GM12865 (cell line): ENCODE data around the gene NUDT5.

Source experiments
- DNase-seq: peaks from one replicate; pipeline ENCODE4 v3.0.0; 2010; ENCODE audit warnings: low read depth
- H3K4me3 ChIP-seq: 2 replicates; pipeline ENCODE4 v1.5.1; 2011; ENCODE audit warnings: mild to moderate bottlenecking, low read depth, low read length, control low read depth
- CTCF ChIP-seq: IDR thresholded peaks from 2 replicates; pipeline ENCODE4 v1.5.1; 2011; ENCODE audit warnings: low read length, control low read depth, low read depth, inconsistent platforms; ENCODE audit not compliant: insufficient read depth; ENCODE audit errors: missing control alignments

Gene NUDT5

DNA sequence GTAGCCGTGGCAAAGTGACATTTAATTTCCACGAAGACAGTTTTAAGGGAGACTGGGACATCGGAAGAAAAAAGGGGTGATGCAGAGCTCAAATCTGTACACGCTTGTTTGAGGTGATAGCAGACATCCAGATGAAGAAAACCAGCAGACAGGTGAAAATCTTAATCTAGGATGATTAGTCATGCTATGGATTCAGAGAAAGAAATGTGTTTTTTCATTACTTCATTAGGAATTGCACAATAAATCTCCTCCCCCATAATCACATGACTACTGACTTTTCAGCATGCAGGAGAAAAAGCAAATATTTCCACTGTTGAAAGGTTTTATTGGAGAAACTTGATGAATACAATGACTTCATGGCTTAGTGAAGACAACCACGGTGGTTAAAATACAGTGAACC is 2.5 kb downstream of the NUDT5 start:
- no peak overlapping the region for H3K4me3 ChIP-seq
- TF ChIP-seq CTCF, result no peak
- no peak for DNase-seq

- H3K4me3 ChIP-seq, result no peak overlapping the region
- DNase-seq, result no peak
- no peak for TF ChIP-seq CTCF
Observed at GRCh38 chr10:12191715-12192114, 4.0 kb downstream of the NUDT5 start.

- no peak overlapping the region for H3K4me3 ChIP-seq
- TF ChIP-seq CTCF, result no peak
- DNase-seq, result no peak
Observed at GRCh38 chr10:12189426-12189825, 6.3 kb downstream of the NUDT5 start.

DNA sequence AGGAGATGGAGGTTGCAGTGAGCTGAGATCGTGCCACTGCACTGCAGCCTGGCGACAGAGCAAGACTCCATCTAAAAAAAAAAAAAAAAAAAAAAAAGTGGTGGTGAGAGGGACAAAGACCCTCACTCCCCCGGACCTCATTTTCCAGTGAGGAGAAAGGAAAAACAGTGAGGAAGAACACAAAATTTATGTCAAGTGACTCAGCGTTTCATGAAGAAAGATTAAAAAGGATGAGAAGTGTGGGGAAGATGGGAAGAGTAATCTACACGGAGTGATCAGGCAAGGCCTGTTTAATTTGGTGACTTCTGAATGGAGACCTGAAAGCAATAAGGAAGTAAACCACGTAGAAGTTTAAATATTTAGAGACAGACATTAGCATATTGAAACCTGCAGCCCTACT is 7.0 kb downstream of the NUDT5 start:
- no peak for DNase-seq
- TF ChIP-seq CTCF, result no peak
- no peak overlapping the region for H3K4me3 ChIP-seq

DNA sequence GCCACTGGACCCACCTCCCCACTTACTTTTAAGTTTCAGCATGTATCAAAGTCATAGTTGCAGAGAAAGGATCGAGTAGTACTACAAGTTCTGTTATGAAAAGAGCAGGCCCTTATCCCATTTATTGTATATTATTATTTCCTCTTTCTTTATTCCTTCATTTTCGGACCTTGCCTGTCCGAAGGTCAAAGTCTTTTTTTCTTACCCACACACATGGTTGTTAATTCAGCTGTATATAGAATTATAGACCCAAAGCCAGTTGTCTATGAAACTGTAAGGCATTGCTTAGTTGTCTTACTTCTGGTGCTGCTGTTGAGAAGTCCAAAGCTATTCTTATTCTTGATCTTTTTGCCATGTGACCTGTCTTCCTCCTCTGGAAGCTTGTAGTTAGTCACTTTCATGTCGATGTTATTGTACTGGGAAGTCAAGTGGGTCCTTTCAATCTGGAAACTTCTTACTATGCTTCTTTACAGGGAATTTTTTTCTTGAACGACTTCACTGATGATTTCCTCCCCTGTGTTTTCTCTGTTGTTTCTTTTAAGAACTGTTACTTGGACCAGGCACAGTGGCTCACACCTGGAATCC is 8.3 kb downstream of the NUDT5 start:
- no peak for DNase-seq
- no peak overlapping the region for H3K4me3 ChIP-seq
- no peak for TF ChIP-seq CTCF

DNA sequence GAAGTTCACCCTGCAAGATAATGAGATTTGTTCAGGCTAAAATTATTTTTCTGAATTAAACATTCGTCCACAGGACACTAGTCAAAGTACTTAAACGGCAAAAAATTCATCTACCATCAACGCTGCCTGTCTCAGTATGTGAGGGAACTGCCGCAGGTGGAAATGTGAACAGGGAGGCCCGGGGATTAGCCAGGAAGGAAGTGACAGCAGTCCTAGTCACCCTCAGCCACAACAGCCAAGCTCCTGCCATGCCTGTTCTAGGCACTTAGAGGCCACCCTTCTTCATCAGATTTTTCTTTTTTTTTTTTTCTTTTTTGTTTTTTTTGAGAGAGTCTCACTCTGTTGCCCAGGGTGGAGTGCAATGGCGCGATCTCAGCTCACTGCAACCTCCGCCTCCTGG is 9.4 kb downstream of the NUDT5 start:
- no peak overlapping the region for H3K4me3 ChIP-seq
- no peak for DNase-seq
- TF ChIP-seq CTCF, result no peak

DNA sequence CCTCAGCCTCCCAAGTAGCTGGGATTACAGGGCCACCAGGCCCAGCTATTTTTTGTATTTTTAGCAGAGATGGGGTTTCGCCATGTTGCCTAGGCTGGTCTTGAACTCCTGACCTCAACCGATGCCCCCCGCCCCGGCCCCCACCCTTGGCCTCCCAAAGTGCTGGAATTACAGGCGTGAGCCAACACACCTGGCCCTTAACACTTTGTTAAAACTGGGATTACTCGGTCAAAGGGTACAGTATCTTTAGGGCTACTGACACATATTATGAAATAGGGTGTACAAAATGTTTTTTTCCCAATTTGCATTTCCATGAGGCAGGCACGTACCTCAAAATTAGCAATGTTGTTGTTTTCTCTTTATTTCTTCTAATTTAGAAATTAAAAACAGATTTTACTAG is 11.5 kb downstream of the NUDT5 start:
- DNase-seq, result no peak
- TF ChIP-seq CTCF, result no peak
- H3K4me3 ChIP-seq, result no peak overlapping the region
